T-helper 22 cell (primary cell): ENCODE measurements around the gene COA8.

Experiments used
- DNase-seq: peaks from one replicate; pipeline ENCODE4 v3.0.0-alpha.2; 2020; ENCODE audit warnings: low read depth

The COA8 gene

GRCh38 chr14:103623308-103623707, 60.5 kb downstream of the COA8 start:
- DNase-seq, result no peak

DNA sequence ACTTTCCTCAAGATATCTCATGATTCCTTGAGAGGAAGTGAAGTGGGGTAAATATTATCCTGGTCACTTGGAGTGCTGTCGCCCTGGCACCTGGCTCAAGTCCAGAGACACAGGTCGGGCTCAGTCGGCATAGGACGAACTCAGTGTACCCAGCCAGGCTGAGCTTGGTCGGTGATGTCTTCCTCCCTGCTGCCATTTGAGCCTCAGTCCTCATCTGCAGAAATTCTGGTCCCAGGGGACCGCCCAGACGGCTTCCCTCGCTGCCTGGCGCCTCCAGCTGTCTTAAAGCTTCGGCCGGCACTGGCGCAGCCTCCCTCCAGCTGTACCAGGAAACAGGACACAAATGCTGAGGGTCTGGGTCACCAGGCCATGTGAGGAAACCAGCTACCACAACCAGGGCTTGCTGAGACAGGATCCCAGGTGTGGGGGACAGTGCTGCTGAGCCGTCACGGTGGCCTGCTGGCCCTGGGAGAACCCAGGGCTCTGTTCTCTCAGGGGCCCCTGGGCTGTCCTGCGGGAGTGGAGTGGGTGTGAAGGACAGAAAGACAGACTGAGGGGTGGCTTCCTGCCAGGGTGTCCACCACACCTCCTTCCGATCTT, 61.2 kb downstream of the COA8 start:
- DNase-seq, result no peak

- peak; percentile 6 for DNase-seq
These were observed 62.1 kb downstream of the COA8 start for GRCh38 chr14:103624860-103625259.

- DNase-seq, result peak; percentile 39
These were observed 62.8 kb downstream of the COA8 start for GRCh38 chr14:103625356-103626095.

DNA sequence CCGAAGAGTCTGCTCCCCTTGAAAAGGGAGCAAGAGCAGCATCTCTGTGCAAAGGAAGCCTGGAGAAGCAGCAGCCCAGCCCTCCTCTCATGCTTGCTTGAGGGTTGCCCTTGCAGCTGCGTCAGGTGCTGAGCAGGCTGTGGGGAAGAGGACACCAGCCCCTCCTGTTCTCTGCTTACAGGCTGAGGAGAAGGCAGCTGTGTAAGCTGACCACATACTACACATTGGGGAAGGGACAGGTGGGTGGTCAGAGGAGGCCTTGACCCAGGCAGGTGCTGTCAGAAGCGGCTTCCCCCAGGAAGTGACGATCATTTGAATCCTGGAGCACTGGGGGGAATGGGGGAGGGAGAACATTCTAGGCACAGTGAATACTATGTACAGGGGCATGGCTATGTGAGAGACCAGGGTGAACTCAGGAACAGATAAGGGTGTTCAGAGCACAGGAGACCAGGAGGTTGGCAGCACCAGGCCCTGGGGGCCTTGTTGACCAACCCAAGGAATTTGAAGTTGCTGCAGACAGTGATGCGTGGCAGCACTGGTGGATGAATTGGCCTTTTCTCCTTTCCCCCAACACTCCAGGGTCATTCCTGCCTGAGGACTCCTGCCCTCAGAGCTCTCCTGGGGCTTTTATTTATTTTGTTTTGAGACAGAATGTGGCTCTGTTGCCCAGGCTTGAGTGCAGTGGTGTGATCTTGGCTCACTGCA, 63.5 kb downstream of the COA8 start:
- DNase-seq, result no peak

DNA sequence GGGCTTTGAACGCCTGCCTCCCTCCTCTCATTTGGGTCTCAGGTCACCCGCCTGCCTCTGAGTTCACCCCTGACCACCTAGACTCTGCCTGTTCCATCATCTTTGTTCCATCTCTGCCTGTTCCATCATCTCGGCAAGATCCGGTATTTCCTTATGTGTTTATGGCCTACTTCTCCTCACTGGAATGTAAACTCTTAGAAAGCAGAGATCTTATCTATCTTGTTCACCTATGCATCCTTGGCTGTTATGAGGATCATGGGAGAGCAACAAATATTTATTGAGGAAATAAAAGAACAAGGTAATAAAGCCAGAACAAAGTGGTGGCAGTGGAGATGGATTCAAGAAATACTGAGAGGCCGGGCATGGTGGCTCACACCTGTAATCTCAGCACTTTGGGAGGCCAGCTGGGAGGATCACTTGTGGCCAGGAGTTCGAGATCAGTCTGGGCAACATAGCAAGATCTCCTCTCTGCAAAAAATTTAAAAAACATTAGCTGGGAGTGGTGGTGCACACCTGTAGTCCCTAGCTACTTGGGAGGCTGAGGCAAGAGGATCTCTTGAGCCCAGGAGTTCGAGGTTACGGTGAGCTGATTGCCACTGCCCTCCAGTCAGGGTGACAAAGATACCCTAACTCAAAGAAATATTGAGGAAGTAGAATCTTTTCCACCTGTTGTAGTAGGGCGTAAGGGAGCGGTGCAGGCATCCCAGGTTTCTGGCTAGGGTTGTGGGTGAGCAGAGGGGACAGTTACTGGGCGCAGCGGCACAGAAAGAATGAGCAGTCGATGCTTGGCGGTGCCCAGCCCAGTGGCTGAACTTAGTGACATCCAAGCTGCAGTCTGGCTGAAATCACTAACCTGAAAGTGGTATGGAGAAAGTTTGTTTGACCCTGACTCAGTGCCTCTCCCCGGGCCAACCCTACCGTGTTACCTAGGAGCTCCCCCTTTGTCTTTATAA, 64.6 kb downstream of the COA8 start:
- DNase-seq, result no peak

DNA sequence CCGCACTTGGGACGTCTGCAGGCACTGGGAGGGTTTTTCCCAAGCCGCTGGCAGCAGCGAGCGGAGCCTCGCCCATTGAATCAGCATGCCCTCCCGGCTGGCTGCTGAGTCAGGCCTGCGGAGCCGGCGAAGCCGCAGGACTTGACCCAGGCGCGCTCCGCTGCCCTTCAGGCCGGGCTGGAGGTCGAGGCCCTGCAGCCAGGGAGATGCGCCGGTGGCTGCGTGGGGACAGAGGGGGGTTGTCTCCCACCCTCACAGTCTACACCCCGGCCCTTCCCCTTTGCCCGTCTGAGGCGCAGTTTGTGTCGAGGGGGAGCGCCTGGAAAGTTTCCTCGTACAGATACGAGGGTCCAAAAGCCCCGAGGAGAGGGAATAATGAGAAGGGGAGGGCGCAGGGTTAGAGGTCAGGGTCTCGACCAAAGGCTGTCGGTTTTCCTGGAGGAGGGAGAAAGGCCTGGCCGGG, 65.5 kb downstream of the COA8 start:
- no peak for DNase-seq

- peak; percentile 61 for DNase-seq
These were observed 66.1 kb downstream of the COA8 start, which contains the start of gene KLC1 for GRCh38 chr14:103628684-103629502. KLC1 (plus strand) TSS chr14:103629211; CDS start chr14:103654565, 25,354 bp downstream.

GRCh38 chr14:103629503-103630121, 66.9 kb downstream of the COA8 start:
- peak; percentile 4 for DNase-seq

- DNase-seq, result no peak
These were observed 67.8 kb downstream of the COA8 start for GRCh38 chr14:103630364-103631108.

DNA sequence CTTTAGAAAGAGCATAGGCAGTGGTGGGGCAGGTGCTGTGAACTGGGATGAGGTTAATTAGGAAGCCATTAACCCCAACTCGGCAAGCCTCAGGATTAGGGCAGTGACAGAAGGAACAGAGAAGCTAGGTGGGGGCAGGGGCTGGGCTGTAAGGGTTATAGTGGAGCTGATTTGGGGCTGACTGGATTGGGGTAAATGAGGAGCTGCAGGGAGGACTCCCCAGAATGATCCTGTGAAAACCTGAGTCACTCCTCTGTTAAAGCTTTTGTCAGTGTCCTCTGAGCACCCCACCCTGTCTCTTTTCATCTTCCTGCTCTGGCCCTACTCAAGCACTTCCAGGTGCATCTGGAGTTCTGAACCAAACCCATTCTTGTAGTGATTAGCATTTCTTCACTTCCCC, 70.6 kb downstream of the COA8 start:
- no peak for DNase-seq

GRCh38 chr14:103634156-103634555, 71.4 kb downstream of the COA8 start:
- no peak for DNase-seq

DNA sequence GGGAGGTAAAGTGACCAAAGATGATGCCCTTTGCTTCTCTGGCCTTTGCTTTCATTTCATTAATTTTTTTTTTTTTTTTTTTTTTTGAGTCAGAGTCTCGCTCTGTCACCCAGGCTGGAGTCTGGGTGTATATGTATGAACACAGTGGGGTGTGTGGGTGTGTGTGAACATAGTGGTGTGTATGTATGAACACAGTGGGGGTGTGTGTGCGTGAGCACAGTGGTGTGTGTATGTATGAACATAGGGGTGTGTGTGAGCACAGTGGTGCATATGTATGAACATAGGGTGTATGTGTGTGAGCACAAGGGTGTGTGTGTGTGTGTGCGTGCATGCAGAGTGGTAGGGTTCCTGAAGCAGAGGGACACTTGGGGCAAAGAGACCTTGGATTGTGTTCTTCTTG, 75.8 kb downstream of the COA8 start:
- no peak for DNase-seq
